AG09309 (cell line): ENCODE measurements around the gene MRPS15.

Experiments used
- DNase-seq: peaks from one replicate; pipeline ENCODE4 v3.0.0-alpha.2; 2010; ENCODE audit warnings: low read depth
- H3K4me3 ChIP-seq: 2 replicates; pipeline ENCODE4 v1.5.1; 2011; ENCODE audit warnings: mild to moderate bottlenecking, low read depth, low read length, moderate library complexity; ENCODE audit not compliant: control insufficient read depth
- TF ChIP-seq, protein P1 (sequence below): IDR thresholded peaks from 2 replicates; pipeline ENCODE4 v1.5.1; 2011; ENCODE audit warnings: mild to moderate bottlenecking, low read depth, low read length, inconsistent platforms; ENCODE audit not compliant: insufficient read depth, control insufficient read depth; ENCODE audit errors: missing control alignments

MRPS15 gene

DNA sequence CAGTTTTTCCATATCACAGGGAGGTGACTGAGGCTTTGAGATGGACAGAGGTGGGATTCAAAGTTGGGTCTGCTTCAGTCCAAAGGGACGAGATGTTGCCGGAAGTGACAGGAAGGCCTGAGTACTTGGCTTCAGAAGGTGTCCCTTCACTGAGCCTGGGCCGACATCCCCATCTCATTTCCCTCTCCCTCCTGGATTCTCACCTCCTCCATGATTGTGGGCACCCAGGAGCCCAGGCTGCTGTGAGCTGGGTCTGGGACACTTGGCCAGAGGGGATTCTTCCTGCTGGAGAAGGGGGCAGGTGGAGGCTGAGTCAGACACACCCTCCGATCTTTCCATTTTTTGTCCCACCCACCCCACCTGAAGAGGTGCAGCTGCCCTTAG lies 2.8 kb upstream of the MRPS15 start:
- TF ChIP-seq, protein P1, sequence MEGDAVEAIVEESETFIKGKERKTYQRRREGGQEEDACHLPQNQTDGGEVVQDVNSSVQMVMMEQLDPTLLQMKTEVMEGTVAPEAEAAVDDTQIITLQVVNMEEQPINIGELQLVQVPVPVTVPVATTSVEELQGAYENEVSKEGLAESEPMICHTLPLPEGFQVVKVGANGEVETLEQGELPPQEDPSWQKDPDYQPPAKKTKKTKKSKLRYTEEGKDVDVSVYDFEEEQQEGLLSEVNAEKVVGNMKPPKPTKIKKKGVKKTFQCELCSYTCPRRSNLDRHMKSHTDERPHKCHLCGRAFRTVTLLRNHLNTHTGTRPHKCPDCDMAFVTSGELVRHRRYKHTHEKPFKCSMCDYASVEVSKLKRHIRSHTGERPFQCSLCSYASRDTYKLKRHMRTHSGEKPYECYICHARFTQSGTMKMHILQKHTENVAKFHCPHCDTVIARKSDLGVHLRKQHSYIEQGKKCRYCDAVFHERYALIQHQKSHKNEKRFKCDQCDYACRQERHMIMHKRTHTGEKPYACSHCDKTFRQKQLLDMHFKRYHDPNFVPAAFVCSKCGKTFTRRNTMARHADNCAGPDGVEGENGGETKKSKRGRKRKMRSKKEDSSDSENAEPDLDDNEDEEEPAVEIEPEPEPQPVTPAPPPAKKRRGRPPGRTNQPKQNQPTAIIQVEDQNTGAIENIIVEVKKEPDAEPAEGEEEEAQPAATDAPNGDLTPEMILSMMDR, result no peak
- H3K4me3 ChIP-seq, result no peak overlapping the region
- DNase-seq, result no peak

DNA sequence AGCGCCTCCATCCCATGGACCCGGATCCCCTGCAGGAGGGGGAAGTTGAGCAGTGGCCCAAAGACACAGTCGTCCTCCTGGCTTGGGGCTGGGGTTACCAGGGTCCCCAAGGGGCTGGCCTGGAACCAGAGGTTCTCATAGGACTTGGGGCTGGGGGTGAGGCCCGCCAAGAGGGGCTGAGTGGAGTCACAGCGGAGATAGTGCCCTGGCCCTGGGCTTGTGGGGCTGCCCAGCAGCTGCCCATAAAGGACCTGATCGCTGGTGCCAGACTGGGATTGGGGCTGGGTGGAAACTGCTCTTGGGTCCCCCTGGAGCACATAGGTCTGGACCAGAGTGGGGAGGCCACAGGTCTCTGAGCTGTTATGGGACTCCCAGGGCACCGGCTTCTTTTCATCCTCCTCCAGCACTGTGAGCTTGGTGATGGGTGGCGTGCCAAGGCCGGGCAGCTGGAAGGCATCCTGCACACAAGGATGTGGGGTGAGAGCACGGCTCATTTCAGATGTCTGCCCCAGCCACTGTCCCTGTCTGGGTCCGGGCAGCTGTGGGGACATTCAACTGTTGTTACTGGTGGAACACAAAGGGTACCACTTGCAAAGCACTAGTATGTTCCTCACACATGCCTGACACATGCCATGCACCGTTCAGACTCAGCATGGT lies 2.3 kb upstream of the MRPS15 start:
- DNase-seq, result no peak
- no peak overlapping the region for H3K4me3 ChIP-seq
- TF ChIP-seq, protein P1, result no peak

- TF ChIP-seq, protein P1, result no peak
- H3K4me3 ChIP-seq, result no peak overlapping the region
- no peak for DNase-seq
Measured at GRCh38 chr1:36465731-36466369, 1.7 kb upstream of the MRPS15 start.

GRCh38 chr1:36464605-36465393 lies 615 bp upstream of the MRPS15 start:
- no peak for DNase-seq

DNA sequence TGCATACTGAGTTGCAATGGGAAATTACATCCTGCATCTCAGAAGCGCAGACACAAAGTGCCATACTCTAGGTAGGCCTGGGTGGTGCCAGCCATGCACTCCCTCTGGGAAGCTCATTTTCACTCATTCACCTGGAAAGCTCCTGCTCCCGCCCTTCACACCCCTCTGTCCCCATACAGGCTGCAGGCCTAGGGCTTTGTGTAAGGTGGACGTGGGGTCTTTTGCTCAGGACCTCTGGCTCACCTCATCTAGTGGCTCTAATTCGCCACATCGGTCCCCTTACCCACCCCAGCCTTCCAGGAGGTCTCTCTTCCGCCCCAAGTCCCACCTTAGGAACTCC lies 751 bp downstream of the MRPS15 start:
- peak overlapping the region; percentile 68 for H3K4me3 ChIP-seq
- TF ChIP-seq, protein P1, result no peak
- no peak for DNase-seq

More at GRCh38 chr1:36464605-36465393, 615 bp upstream of the MRPS15 start:
- TF ChIP-seq, protein P1, result no peak
- H3K4me3 ChIP-seq, result peak overlapping the region; percentile 68

GRCh38 chr1:36458910-36459309 lies 5.3 kb downstream of the MRPS15 start:
- TF ChIP-seq, protein P1, result no peak
- H3K4me3 ChIP-seq, result no peak overlapping the region
- no peak for DNase-seq
